ENCODE results near the gene C19orf67. TPM values are rescaled to one million over a fixed set of nuclear protein-coding genes. Genes with fewer than 3 reads are reported as not detected.

C19orf67 gene
- total and polyA plus RNA-seq, 5 experiments from 2014 or later, result 0.85 TPM; not detected in 4

- Mint-ChIP-seq H3K4me3 (peak overlapping the region; percentile 84 to 98 (median 95)), H3K27me3 (no peaks in the 10 kb centered on the region), H3K36me3 (peaks cover 0 to 2% (median 0%) of the 10 kb centered on the region in 3 donors), H3K9me3 (no peaks in the 10 kb centered on the region), H3K27ac (peak overlapping the region; percentile 74 to 99 (median 97)), H3K4me1 (peaks cover 8 to 29% (median 19%) of the 10 kb centered on the region in 4 donors)
- DNase-seq, result peak; percentile 96 to 100 (median 99)
- POLR2A ChIA-PET, result interaction anchor here (0.6 to 3.2 kb wide), 26 partner anchors 9 to 437 kb away, joined by 3 to 16 read pairs (median 4); partner anchors contain the start of genes ASF1B, DCAF15, DNAJB1 and IL27RA
- ATAC-seq, result peak; percentile 93 to 96
These were observed 4.4 kb downstream of the C19orf67 start for GRCh38 chr19:14080887-14081796.

GRCh38 chr19:14078411-14078810 lies 7.2 kb downstream of the C19orf67 start:
- H3K27ac Mint-ChIP-seq, result no peak overlapping the region
- H3K36me3 Mint-ChIP-seq, result no peaks in the 10 kb centered on the region
- no peak for DNase-seq
- peaks cover 12 to 46% (median 35%) of the 10 kb centered on the region in 4 donors for H3K4me1 Mint-ChIP-seq
- no peaks in the 10 kb centered on the region for H3K27me3 Mint-ChIP-seq
- POLR2A ChIA-PET, result interaction anchor here (0.7 to 1.4 kb wide), 7 partner anchors 11 to 294 kb away, joined by 3 to 12 read pairs (median 4); partner anchors contain the start of gene ASF1B
- no peak for ATAC-seq
- no peaks in the 10 kb centered on the region for H3K9me3 Mint-ChIP-seq
- peak overlapping the region in 1 of 10 donors; percentile 24 for H3K4me3 Mint-ChIP-seq

GRCh38 chr19:14073925-14074838 lies 11.4 kb downstream of the C19orf67 start:
- Mint-ChIP-seq H3K27ac (peak overlapping the region; percentile 41 to 97 (median 83)), H3K9me3 (no peaks in the 10 kb centered on the region), H3K36me3 (no peaks in the 10 kb centered on the region), H3K4me3 (peak overlapping the region; percentile 84 to 97 (median 92)), H3K4me1 (peaks cover 7 to 23% (median 17%) of the 10 kb centered on the region in 4 donors), H3K27me3 (no peaks in the 10 kb centered on the region)
- DNase-seq (peak in 2 of 10 donors; percentile 19 to 36), ATAC-seq (peak; percentile 4 to 15)
- POLR2A ChIA-PET, result interaction anchor here (0.6 to 1.6 kb wide), 11 partner anchors 13 to 195 kb away, joined by 3 to 7 read pairs (median 4); partner anchors contain the start of genes ASF1B, IL27RA and RFX1

GRCh38 chr19:14073261-14073924 lies 12.2 kb downstream of the C19orf67 start:
- DNase-seq, result peak; percentile 58 to 88 (median 80)
- Mint-ChIP-seq H3K27me3 (no peaks in the 10 kb centered on the region), H3K4me3 (peak overlapping the region; percentile 84 to 97 (median 92)), H3K4me1 (peaks cover 7 to 21% (median 17%) of the 10 kb centered on the region in 4 donors), H3K27ac (peak overlapping the region in 9 of 10 donors; percentile 31 to 97 (median 83)), H3K9me3 (no peaks in the 10 kb centered on the region), H3K36me3 (no peaks in the 10 kb centered on the region)
- POLR2A ChIA-PET, result interaction anchor here (0.5 to 1.6 kb wide), 17 partner anchors 14 to 347 kb away, joined by 3 to 7 read pairs (median 4); partner anchors contain the start of genes ASF1B, DCAF15, IL27RA and RFX1
- ATAC-seq, result peak; percentile 79 to 81

- POLR2A ChIA-PET, result interaction anchor here (0.5 to 1.6 kb wide), 13 partner anchors 15 to 348 kb away, joined by 3 to 10 read pairs (median 4); partner anchors contain the start of genes ASF1B, DCAF15, IL27RA and ZSWIM4
These were observed 12.9 kb downstream of the C19orf67 start, which contains the start of gene MISP3 for GRCh38 chr19:14072535-14073260. Gene MISP3, plus strand, starts transcription at chr19:14072786. Its CDS starts 524 bp downstream, at chr19:14073310.

GRCh38 chr19:14070268-14071050 lies 15.1 kb downstream of the C19orf67 start:
- peak overlapping the region in 4 of 10 donors; percentile 2 to 52 (median 19) for H3K4me3 Mint-ChIP-seq
- H3K36me3 Mint-ChIP-seq, result no peaks in the 10 kb centered on the region
- H3K9me3 Mint-ChIP-seq, result no peaks in the 10 kb centered on the region
- H3K4me1 Mint-ChIP-seq, result peaks cover 8 to 17% (median 17%) of the 10 kb centered on the region in 4 donors
- ATAC-seq (no peak), DNase-seq (no peak)
- H3K27ac Mint-ChIP-seq, result no peak overlapping the region
- peaks cover 0 to 4% (median 0%) of the 10 kb centered on the region in 5 donors for H3K27me3 Mint-ChIP-seq
- POLR2A ChIA-PET, result interaction anchor here (0.6 to 1.6 kb wide), 5 partner anchors 10 to 189 kb away, joined by 3 to 10 read pairs (median 3); no protein-coding TSS in a partner anchor

More at GRCh38 chr19:14072535-14073260, 12.9 kb downstream of the C19orf67 start, which contains the start of gene MISP3:
- ATAC-seq (peak in 1 of 2 donors; percentile 1), DNase-seq (peak in 4 of 10 donors; percentile 13 to 26 (median 18))
- H3K27me3 Mint-ChIP-seq, result no peaks in the 10 kb centered on the region
- peak within 1 kb of the TSS in 7 of 10 donors; percentile 57 to 97 (median 87) for H3K27ac Mint-ChIP-seq
- peaks cover 7 to 21% (median 17%) of the 10 kb centered on the region in 4 donors for H3K4me1 Mint-ChIP-seq
- H3K4me3 Mint-ChIP-seq, result peak within 1 kb of the TSS; percentile 84 to 97 (median 92)
- H3K9me3 Mint-ChIP-seq, result no peaks in the 10 kb centered on the region
- no peaks in the 10 kb centered on the region for H3K36me3 Mint-ChIP-seq

GRCh38 chr19:14066134-14066533 lies 19.4 kb downstream of the C19orf67 start:
- Mint-ChIP-seq H3K27me3 (peaks cover 2 to 6% (median 5%) of the 10 kb centered on the region in 5 donors), H3K4me1 (peaks cover 0 to 2% (median 0%) of the 10 kb centered on the region in 4 donors), H3K36me3 (peaks cover 0 to 3% (median 0%) of the 10 kb centered on the region in 3 donors), H3K4me3 (no peak overlapping the region), H3K9me3 (no peaks in the 10 kb centered on the region), H3K27ac (peak overlapping the region in 1 of 10 donors; percentile 36)
- ATAC-seq (peak; percentile 16 to 35), DNase-seq (no peak)
- POLR2A ChIA-PET, result interaction anchor here (0.5 to 0.8 kb wide), 3 partner anchors 13 to 81 kb away, joined by 3 to 11 read pairs (median 5); no protein-coding TSS in a partner anchor

GRCh38 chr19:14063105-14063504 lies 22.5 kb downstream of the C19orf67 start:
- no peaks in the 10 kb centered on the region for H3K9me3 Mint-ChIP-seq
- POLR2A ChIA-PET, result no interaction called here
- H3K4me1 Mint-ChIP-seq, result peaks cover 7 to 13% (median 11%) of the 10 kb centered on the region in 4 donors
- peaks cover 0 to 3% (median 0%) of the 10 kb centered on the region in 3 donors for H3K36me3 Mint-ChIP-seq
- peaks cover 18 to 36% (median 22%) of the 10 kb centered on the region in 5 donors for H3K27me3 Mint-ChIP-seq
- H3K27ac Mint-ChIP-seq, result peak overlapping the region in 1 of 10 donors; percentile 7
- ATAC-seq (no peak), DNase-seq (no peak)
- H3K4me3 Mint-ChIP-seq, result no peak overlapping the region

GRCh38 chr19:14062558-14062855 lies 23.1 kb downstream of the C19orf67 start:
- DNase-seq, result no peak
- Mint-ChIP-seq H3K4me1 (peaks cover 7 to 18% (median 15%) of the 10 kb centered on the region in 4 donors), H3K4me3 (no peak overlapping the region), H3K27ac (no peak overlapping the region), H3K9me3 (no peaks in the 10 kb centered on the region), H3K36me3 (peaks cover 0 to 3% (median 0%) of the 10 kb centered on the region in 3 donors), H3K27me3 (peaks cover 18 to 41% (median 23%) of the 10 kb centered on the region in 5 donors)
- POLR2A ChIA-PET, result no interaction called here
- ATAC-seq, result no peak

Data from naive thymus-derived CD8-positive, alpha-beta T cell (primary cell).